GM18520 (cell line): ENCODE measurements around the gene PIGN.

Experiments used
- ATAC-seq: cut with Tn5 transposase; IDR thresholded peaks from one replicate; pipeline ENCODE4 v1.9.1; 2021; ENCODE audit not compliant: unreplicated experiment

PIGN gene, protein sequence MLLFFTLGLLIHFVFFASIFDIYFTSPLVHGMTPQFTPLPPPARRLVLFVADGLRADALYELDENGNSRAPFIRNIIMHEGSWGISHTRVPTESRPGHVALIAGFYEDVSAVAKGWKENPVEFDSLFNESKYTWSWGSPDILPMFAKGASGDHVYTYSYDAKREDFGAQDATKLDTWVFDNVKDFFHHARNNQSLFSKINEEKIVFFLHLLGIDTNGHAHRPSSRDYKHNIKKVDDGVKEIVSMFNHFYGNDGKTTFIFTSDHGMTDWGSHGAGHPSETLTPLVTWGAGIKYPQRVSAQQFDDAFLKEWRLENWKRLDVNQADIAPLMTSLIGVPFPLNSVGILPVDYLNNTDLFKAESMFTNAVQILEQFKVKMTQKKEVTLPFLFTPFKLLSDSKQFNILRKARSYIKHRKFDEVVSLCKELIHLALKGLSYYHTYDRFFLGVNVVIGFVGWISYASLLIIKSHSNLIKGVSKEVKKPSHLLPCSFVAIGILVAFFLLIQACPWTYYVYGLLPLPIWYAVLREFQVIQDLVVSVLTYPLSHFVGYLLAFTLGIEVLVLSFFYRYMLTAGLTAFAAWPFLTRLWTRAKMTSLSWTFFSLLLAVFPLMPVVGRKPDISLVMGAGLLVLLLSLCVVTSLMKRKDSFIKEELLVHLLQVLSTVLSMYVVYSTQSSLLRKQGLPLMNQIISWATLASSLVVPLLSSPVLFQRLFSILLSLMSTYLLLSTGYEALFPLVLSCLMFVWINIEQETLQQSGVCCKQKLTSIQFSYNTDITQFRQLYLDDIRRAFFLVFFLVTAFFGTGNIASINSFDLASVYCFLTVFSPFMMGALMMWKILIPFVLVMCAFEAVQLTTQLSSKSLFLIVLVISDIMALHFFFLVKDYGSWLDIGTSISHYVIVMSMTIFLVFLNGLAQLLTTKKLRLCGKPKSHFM

DNA sequence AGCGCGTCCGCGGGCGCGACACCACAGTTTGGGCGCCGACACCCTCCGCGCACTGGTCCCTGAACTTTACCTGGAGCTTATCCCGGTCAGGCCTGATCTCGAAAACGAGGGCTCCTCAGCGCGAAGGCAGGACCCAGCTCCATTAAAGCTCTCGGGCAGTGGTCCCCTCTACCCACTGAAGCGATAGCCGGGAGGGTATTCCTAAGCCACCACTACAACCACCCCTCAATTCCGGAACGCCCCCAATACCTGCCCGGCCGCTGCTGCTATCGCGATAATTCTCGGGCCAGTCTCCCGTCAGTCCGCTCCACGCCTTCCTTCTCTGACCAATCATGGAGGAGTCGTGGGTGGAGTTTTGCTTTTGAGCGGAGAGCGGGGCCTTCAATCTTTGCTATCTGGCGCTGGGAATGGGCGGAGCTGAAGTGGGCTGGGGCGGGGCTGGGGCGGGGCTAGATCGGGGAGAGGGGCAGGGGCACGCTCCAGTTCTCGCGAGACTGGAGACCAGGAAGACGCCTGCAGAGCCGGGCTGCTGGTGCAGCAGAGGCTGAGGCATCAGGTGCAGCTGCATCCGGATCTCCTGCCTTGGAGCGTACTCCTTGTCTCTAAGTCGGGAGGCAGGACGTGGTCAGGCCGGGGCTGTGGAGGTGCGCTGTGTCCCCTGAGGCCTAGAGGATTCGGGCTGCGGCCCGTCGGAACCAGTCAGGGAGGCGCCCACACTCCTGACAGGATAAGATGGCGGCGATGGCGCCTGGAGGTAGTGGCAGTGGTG lies at the start of gene PIGN, which contains the start of gene RELCH:
TSS of gene PIGN (minus strand) at position 283 of the 769 bp plus-strand sequence. CDS start 25,703 bp downstream, outside the sequence.
TSS of gene RELCH (plus strand) at position 482 of the 769 bp plus-strand sequence. CDS start at position 733, 251 bp downstream.
- ATAC-seq, result peak; percentile 81

DNA sequence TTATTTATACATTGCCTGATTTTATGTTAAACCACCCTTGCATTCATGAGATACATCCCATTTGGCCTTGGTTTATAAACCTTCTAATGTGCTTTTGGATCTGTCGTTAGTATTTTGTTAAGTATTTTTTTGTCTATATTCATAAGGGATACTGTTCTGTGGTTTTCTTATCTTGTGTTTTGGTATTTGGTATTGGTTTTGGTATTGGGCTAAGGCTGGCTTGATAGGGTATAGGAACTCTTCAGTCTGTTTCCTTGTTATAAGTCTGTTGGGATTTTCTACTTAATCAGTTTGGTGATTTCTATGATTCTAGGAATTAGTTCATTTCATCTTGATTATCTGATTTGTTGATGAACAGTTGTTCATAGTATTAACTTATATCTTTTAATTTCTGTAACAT lies 49.4 kb upstream of the PIGN start:
- no peak for ATAC-seq

DNA sequence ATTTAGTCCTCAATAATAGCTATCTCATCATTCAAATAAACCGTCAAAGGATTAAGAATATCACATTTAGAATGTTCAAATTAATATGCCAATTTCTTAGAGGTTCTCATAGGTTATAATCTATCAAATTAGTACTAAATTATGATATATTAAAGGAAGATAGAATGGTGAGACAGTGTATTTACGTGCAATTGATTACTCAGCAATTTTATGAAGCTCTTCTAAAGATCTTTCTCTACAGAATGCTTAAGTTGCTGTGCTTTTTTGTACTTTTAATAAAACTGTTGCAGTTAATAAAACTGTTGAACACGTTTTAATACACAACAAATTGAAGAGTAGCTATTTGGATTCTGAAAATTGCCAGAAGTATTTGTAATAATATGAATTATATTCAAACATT lies 39.2 kb upstream of the PIGN start:
- no peak for ATAC-seq

DNA sequence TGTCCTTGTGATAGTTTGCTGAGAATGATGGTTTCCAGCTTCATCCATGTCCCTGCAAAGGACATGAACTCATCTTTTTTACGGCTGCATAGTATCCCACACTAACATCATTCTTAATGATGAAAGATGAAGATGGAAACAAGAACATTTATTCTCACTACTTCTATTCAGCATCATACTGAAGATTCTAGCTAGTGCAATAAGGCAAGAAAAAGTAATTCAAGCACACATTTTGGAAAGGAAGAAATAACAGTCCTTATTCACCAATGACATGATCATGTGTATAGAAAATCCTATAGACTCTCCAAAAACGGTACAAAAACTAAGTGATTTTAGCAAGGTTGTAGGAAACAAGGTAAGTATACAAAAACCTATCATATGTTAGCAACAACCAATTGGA lies 37.4 kb upstream of the PIGN start:
- no peak for ATAC-seq

DNA sequence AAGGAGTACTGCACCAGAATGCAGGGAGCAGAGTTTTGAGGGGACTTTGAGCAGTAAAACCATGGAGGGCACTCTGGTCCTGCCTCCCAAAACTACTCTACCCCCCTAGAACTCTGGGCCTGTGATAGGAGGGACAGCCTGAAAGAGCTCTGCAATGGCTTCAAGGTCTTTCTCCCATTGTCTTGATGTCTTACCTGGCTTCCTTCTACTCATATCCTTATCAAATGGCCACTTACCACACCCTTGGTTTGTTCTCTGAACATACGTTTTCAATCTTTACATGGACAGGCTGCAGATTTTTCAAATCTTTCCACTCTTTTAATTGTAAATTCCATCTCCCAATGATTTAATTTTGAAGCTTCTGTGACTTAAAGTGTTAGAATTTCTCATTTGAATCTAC lies 27.9 kb upstream of the PIGN start:
- ATAC-seq, result no peak

DNA sequence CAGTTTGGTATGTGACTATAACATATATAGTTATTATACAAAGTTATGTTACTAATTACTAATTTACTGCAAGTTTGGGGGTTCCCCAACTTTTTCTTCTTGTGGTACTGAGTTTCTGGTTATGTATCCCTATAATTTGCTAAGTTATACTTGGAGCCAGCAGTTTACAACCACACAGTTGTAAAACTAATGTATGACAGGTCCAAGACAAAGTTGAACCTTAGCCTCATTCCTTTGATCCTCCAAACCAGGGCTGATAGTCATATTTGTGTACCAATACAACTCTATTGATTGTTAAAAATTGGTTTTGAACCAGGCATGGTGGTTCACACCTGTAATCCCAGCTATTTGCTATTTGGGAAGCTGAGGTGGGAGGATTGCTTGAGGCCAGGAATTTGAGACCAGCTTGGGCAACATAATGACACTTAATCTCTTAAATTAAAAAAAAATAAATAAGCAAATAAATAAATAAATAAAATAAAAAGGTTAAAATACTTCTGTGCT lies 24.5 kb upstream of the PIGN start:
- no peak for ATAC-seq

DNA sequence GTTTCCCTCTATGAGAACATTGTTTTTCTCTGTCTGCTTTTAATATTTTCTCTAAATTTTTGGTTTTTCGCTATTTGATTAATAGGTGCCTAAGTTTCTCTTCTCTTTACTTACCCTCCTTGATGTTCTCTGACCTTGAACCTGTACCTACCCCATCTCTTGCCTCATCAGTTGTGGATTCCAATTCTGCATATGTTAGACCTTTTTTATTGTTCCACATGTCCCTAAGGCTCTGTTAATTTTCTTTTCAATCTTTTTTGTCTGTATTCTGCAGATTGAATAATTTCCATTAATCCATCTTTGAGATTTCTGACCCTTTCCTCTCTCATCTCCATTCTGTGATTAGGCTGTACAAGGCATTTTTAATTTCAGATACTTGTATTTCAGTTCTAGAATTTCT lies 23.3 kb upstream of the PIGN start:
- no peak for ATAC-seq

DNA sequence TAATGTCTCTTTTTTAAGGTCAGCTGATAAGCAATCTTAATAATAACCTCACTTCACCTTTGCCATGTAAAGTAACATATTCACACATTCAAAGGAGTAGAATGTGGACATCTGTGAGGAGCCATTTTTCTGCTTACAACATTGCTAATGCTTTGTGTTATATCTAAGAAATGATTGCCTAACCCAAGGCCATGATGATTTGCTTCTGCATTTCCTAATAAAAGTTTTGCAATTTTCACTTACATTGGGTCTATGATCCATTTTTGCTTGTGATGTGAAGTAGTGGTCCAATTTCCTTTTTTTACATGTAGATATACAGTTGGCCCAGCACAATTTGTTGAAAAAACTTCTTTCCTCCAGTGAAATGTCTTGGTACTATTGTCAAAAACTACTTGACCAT lies 22.2 kb upstream of the PIGN start:
- ATAC-seq, result no peak

DNA sequence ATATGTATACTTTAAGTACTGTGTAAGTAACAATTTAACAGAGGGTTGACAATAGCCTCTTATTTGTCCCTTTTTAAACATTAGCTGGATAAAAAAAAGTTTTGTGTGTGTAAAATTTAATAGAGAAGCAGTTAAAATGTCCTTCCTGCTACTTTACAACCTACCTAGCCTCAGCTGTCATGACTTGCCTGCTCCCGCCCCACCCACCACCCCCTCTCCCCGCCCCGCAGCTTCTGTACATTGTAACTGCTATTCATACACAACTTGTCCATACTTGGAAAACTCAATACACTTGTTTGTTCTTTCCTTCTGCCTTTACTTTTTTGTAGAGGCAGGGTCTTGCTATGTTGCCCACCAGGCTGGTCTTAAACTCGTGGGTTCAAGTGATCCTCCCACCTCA lies 19.7 kb upstream of the PIGN start:
- no peak for ATAC-seq

DNA sequence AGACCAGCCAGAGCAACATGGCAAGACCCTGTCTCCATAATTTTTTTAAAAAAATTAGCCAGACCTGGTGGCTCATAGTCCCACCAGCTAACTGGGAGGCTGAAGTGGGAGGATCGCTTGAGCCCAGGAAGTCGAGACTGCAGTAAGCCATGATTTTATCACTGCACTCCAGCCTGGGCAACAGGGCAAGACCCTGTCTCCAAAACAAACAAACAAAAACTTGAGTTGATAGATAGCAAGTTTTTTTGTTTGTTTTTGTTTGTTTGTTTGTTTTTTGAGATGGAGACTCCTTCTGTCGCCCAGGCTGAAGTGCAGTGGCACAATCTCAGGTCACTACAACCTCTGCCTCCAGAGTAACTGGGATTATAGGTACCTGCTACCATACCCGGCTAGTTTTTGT lies 19.0 kb upstream of the PIGN start:
- ATAC-seq, result no peak

DNA sequence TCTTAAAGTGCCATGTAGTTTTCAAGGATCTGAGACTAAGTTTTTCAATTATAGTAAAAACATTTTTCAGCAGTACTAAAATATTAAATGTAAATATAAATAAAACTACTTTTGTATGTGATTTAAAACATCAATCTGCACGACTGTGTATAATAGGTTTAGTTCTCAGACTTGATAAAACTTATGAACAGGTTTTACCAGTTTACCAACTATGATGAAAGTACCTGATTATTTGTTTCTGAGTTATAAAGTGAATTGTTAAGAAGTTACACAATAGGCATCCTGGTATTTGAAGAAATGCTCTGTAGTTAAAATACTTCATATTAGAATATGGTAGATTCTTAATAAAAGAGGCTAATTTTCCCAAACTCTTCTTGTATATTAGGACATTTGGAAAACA lies 15.0 kb upstream of the PIGN start:
- ATAC-seq, result no peak

DNA sequence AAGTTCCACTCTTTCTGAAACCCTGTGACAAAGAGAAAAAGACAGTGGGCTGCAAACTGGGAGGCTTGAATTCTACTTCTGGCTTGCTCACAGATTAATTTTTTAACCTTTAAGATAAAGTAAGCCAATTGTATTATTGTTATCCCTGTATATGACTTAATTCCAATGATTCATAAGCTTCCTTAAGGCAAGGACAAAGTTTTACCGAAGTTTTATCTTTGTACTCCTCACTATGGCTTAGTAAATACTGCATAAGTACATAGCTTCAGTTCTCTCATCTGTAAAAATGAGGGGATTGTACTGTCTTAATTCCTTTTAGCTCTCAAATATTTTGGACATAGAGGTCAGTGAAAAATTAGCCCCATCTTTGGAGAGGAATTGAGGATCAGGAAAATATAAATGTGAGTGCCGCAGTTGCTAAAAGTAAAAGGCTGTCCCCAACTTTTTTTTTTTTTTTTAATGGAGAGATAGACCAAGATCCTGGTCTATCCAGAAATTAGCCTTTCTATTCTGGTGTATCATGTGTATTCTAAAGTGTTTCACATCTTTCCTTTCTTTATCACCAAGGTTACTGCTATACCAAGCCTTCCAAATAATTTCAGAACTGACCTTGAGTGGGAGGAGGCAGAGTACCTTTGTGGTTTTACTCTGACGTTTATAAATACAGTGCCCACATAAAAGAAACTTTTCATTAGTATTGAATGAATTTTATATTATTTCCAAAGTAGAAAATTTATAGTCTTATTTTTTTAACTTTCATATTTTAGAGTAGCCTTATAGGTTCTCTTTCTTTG lies 13.5 kb upstream of the PIGN start:
- ATAC-seq, result no peak

DNA sequence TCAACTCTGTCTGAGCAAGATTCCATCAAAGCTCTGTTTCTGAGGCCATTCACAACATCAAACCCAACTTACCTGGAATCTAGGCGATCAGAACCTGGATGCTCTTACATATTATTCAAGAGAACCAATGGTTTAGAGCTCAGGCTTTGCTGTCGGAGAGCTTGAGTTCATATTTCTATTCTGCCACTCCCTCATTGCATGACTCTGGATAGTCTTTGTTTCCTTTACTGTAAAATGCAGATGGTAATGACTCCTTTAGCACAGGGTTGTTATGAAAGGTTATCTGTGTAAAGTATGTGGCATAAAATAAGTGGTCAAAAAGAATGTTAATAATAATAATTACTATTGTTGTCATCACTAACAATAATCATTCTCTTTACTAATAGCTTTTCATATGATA lies 12.8 kb upstream of the PIGN start:
- ATAC-seq, result no peak

DNA sequence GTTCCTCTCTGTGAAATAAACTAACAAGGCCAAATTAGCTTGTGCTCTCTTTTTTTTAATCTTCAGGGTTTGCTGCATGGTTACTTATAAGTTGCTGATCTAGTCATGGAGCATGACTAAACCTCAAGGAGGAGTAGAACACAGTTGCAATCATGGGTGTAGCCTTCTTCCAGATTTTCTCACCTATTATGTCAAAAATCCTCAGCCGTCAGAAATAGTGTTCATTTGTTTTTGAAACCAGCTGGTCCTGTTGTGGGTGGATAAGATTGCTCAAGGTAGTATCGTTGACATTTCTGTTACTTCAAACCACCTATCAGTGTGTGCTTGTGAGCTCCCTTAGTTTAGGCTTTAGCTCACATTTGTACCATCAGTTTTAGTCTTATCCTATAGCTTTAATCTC lies 11.4 kb upstream of the PIGN start:
- ATAC-seq, result no peak

DNA sequence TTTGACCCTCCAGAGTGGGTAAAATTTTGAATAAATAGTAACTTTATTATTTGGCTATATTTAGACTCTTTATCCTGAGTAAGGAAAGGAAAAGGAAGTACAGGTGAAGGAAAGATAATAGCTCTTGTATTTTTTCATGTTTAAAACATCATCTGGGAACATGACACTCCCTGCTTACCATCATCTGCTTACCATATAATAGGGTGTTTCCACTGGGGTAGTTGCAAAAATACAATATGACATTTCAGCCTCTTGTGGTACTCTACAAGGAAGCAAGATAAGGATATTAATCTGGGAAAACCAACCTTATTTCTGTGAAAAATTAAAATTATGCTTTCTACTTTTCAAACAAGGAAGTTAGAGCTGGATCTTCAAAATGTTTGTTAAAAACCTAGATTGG lies 10.1 kb upstream of the PIGN start:
- ATAC-seq, result no peak

DNA sequence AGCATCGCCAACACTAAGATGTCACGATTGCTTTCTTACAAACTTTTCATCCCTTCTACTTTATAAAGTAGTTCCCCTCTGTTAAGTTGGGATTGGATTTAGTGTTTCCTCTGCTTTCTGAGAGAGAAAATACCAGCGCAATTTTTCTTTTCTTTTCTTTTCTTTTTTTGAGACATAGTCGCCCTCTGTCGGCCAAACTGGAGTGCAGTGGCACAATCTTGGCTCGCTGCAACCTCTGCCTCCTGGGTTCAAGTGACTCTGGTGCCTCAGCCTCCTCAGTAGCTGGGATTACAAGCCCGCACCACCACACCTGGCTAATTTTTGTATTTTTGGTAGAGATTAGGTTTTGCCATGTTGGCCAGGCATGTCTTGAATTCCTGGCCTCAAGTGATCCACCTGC lies 9.2 kb upstream of the PIGN start:
- no peak for ATAC-seq

DNA sequence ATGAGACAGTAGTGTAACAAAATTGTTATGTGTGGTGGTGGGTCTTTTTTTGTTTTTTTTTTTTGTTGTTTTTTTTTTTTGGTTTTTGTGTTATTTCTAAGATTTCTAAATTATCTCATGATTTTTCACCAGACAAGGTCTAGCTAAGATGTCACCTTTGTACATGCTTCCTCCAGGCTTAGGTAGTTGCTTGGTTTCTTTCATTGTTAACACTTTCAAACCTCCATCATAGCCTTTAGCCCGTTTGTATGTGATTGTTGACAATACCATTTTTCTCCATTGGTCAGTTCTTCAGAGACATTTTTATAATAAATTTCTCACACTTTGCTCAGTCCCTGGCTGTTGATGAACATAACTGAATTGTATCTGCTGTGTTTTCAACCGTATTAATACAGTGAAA lies 2.4 kb upstream of the PIGN start:
- no peak for ATAC-seq

DNA sequence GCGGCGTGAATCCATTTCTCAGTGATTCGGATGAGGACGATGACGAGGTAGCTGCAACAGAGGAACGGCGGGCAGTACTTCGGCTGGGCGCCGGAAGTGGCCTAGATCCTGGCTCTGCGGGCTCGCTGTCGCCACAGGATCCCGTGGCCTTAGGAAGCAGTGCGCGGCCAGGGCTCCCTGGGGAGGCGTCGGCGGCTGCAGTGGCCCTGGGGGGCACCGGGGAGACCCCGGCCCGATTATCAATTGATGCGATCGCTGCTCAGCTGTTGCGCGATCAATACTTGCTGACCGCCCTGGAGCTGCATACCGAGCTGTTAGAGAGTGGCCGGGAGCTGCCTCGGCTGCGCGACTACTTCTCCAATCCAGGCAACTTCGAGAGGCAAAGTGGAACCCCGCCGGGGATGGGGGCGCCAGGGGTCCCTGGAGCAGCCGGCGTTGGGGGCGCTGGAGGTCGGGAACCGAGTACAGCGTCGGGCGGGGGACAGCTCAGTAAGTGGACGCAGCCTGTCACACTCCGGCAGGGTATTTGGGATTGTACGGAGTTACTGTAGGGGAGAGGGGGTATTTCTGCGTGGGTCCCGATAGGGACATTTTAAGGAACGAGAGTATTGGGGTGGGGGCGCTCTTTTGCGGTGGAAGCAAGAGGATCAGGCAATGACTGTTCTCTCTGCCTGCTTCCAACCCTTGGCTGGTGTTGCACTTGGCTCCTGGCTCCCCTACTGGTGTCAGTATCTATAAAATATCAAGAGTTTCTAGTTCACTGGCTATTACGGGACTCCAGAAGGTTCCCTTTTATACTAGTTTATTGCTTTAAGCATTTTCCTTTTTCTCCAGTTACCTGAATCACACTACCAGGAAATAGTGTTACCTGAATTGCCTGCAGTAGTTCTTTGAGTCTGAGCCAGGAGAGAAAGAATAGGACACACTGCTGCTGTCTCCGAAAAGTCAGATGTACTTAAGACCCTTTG lies 971 bp upstream of the PIGN start:
- peak; percentile 0 for ATAC-seq

DNA sequence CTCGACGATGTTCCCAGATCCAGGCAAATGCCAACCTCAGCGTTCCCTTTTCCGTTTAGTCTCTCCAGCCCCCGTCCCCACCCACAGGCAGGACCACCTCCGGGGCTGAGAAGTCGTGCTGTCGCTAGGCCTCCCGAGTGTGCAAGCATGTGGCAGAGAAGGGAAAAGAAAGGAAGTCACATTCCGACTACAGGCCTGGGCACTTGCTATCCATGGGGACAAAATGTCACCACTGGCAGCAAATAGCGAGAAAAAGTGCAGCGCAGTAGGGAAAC lies 420 bp downstream of the PIGN start:
- ATAC-seq, result no peak
